ENCODE data around the gene CCL4.

CCL4 gene

GRCh38 chr17:36148559-36149295, 45.1 kb downstream of the CCL4 start:
- no peak for DNase-seq

DNA sequence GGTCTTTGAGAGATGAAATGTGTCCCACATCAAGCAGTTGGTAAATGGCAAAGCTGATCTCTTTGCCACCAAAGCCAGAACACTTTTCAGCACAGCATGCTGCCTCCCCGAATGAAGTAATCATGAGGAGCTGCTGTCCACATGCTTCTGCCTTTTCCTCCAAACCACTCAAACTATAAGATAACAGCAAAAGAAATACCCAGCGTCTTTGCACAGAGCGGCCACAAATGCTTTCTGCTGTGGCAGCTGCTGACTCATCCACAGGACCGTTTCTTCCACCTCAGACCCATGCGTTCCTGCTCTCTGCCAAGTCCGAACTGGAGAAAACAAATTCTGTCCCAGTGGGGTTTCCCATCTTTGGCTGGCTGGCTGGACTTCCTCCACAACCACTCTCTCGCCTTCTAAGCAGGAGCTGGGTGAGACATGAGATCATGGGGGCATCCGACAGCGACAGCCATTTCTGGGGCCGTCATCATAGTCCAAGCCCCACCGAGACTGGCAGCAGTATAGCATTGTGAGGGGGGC, 45.7 kb downstream of the CCL4 start:
- no peak for DNase-seq

DNA sequence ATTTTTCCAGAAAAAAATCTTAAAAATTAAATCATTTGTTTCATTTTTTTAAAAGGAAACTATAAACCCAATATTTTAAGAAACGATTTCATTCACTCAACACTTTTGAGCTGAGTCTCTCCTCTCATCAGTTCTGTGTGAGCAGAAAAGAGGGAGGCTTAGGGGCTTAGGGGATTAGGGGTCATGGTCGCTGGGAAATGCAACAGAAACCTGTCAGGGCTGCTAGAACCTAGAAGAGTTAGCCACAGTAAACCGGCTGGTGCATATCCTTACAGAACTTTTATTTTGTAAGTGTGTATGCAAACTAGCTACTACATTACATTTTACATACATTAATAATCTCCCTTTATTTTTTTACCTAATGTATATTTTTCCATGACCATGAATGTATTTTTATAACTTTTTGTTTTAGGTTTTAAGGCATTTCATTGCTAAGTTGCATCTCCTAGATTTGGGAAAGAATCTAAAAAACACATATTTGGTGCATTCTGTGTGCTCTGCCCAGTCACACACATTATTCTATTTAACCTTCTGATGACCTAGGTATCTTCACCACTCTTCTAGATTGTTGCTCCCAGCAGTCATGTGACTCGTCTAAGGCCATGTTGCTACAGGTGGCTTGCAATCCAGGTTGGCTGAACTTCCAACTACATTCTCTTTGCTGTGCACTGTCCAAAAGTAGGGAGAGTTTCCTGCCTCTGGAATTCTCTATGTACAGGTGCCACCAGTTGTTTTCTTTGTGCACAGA, 48.4 kb downstream of the CCL4 start:
- DNase-seq = no peak

DNA sequence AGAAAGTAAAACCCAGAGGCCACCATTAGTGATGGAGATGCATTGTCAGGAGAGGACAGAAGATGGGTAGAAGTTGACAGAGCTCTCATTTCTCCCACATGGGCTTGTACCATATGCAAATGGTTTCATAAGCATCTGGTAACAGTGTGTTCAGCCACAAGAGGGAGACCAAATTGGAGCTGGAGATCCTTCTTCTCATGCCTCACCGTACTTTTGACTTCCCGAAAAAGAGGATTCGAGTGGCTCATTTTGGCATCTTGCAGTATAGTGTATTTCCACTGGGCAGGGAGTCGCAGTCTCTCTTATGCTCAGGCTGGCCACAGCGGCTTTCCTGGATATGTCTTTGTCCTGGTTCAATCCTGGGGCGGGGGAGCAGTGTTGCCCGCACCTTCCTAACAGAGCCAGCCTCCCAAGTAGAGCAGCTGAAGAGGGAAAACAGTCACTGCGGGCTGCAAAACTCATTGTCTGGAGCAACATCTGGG, 49.1 kb downstream of the CCL4 start:
- no peak for DNase-seq

DNA sequence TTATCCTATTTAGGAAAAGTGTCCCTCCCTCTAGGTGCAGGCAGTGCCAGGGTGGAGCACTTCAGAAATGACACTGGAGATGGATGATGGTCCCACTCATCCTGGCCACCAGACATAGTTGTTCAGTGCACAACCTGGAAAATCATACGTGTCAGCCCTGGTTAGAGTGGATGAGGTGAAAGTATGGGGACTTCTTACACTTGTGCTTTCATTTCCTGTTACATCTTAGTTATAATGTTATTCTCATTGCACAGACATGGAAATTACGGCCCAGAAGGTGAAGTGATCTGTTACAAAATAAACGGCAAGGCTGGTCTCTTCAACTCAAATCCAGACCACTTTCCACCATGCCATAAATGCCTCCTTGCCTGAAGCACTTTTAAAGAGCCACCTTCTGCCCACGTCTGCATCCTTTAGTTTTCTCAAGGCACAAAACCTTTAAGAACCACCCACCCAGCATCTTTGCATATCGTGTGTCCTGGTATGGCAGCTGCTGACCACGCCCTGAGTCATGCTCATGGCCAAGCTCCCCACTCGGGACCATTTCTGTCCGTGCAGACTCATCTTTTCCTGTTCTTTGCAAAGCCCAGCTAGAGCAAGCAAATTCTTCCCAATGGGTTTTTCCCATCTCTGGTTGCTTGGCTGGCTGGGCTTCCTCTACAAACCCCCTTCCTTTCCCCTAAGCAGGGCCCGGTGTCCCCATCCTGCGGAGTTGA, 50.4 kb downstream of the CCL4 start:
- no peak for DNase-seq
